Kidney epithelial cell (primary cell): ENCODE results near the gene GPHA2. TPM values are rescaled to one million over a fixed set of nuclear protein-coding genes. Genes with fewer than 3 reads are reported as not detected.

ENCODE experiments used
- DNase-seq: peaks from one replicate; pipeline ENCODE4 v3.0.0-alpha.2; 2010; ENCODE audit warnings: low read depth
- H3K27me3 ChIP-seq: 2 replicates; pipeline ENCODE4 v1.6.0; 2011; ENCODE audit warnings: low read length; ENCODE audit not compliant: control insufficient read depth, insufficient read depth
- H3K36me3 ChIP-seq: 2 replicates; pipeline ENCODE4 v1.5.1; 2011; ENCODE audit warnings: low read length; ENCODE audit not compliant: control insufficient read depth, insufficient read depth
- H3K4me3 ChIP-seq: 2 replicates; pipeline ENCODE4 v1.5.1; 2011; ENCODE audit warnings: low read depth, mild to moderate bottlenecking, control low read depth, low read length
- CTCF ChIP-seq: IDR thresholded peaks from 2 replicates; pipeline ENCODE4 v1.5.1; 2011; ENCODE audit warnings: mild to moderate bottlenecking, moderate library complexity, low read length, control low read depth, inconsistent platforms; ENCODE audit not compliant: insufficient read depth, poor library complexity, severe bottlenecking
- total RNA-seq: library from RNA; depleted of rRNA; stranded (reverse); fragments of >200 nt; gene quantifications from 2 replicates; pipeline ENCODE4 v1.2.3, GENCODE V29; 2015

The GPHA2 gene
- total RNA-seq, 1 donor from 2014 or later, result not detected

GRCh38 chr11:64933213-64933934, 2.3 kb downstream of the GPHA2 start:
- DNase-seq, result no peak
- no peaks in the 10 kb centered on the region for H3K27me3 ChIP-seq
- peaks cover 1% of the 10 kb centered on the region for H3K36me3 ChIP-seq
- H3K4me3 ChIP-seq, result no peak overlapping the region
- no peak for TF ChIP-seq CTCF

GRCh38 chr11:64932324-64932723, 3.4 kb downstream of the GPHA2 start:
- H3K27me3 ChIP-seq, result no peaks in the 10 kb centered on the region
- no peak for TF ChIP-seq CTCF
- H3K4me3 ChIP-seq, result no peak overlapping the region
- no peak for DNase-seq
- H3K36me3 ChIP-seq, result peaks cover 1% of the 10 kb centered on the region

- H3K4me3 ChIP-seq, result no peak overlapping the region
- DNase-seq, result no peak
- no peaks in the 10 kb centered on the region for H3K27me3 ChIP-seq
- H3K36me3 ChIP-seq, result peaks cover 1% of the 10 kb centered on the region
- no peak for TF ChIP-seq CTCF
These were observed 4.4 kb downstream of the GPHA2 start for GRCh38 chr11:64931290-64931689.

- TF ChIP-seq CTCF, result no peak
- H3K36me3 ChIP-seq, result peaks cover 1% of the 10 kb centered on the region
These were observed 5.4 kb downstream of the GPHA2 start for GRCh38 chr11:64930340-64930739.

GRCh38 chr11:64929625-64930024, 6.1 kb downstream of the GPHA2 start:
- peaks cover 1% of the 10 kb centered on the region for H3K36me3 ChIP-seq
- no peaks in the 10 kb centered on the region for H3K27me3 ChIP-seq
- TF ChIP-seq CTCF, result no peak
- H3K4me3 ChIP-seq, result no peak overlapping the region
- no peak for DNase-seq

More at GRCh38 chr11:64930340-64930739, 5.4 kb downstream of the GPHA2 start:
- Histone ChIP-seq H3K4me3 (no peak overlapping the region), H3K27me3 (no peaks in the 10 kb centered on the region)
- DNase-seq, result no peak

- no peak overlapping the region for H3K4me3 ChIP-seq
- H3K36me3 ChIP-seq, result peaks cover 1% of the 10 kb centered on the region
- no peaks in the 10 kb centered on the region for H3K27me3 ChIP-seq
- no peak for DNase-seq
- no peak for TF ChIP-seq CTCF
These were observed 6.7 kb downstream of the GPHA2 start for GRCh38 chr11:64928957-64929356.
